GM06990 (cell line): ENCODE data around the gene SPAG16.

Source experiments
- DNase-seq: peaks from one replicate; pipeline ENCODE4 v3.0.0-alpha.2; 2011; ENCODE audit not compliant: insufficient read length; ENCODE audit errors: extremely low read depth
- H3K27me3 ChIP-seq: replicated peaks from 2 replicates; pipeline ENCODE4 v1.6.0; 2011; ENCODE audit warnings: low read length; ENCODE audit not compliant: control insufficient read depth, insufficient read depth
- H3K36me3 ChIP-seq: 2 replicates; pipeline ENCODE4 v1.5.1; 2011; ENCODE audit warnings: low read length; ENCODE audit not compliant: control insufficient read depth, insufficient read depth
- H3K4me3 ChIP-seq: replicated peaks from 2 replicates; pipeline ENCODE4 v1.5.1; 2011; ENCODE audit warnings: low read depth, mild to moderate bottlenecking, control low read depth, low read length
- CTCF ChIP-seq: IDR thresholded peaks from 2 replicates; pipeline ENCODE4 v1.5.1; 2011; ENCODE audit warnings: low read length, control low read depth, mild to moderate bottlenecking, inconsistent platforms; ENCODE audit not compliant: insufficient read depth, poor library complexity, severe bottlenecking

SPAG16 gene

DNA sequence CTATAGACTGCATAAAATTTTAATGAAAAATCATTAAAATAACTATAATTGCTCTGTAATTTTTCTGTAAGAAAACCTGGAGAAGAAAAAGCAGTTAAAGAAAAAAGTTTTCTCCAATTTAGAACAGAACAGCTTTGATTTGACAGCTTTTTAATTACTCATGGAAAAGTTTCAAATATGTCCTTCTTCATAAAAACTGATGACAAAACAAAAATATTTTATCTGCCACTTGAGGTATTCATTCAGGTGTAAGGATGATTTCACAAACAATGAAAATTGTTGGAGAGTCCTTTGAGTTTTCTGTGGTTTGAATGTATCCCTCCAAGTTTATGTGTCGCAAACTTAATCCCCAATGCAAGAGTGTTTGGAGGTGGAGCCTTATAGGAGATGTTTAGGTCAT is 824.3 kb downstream of the SPAG16 start:
- no peak overlapping the region for H3K4me3 ChIP-seq
- DNase-seq, result no peak
- H3K27me3 ChIP-seq, result no peaks in the 10 kb centered on the region
- TF ChIP-seq CTCF, result no peak
- no peaks in the 10 kb centered on the region for H3K36me3 ChIP-seq

- no peak overlapping the region for H3K4me3 ChIP-seq
- no peak for DNase-seq
- no peaks in the 10 kb centered on the region for H3K27me3 ChIP-seq
- no peak for TF ChIP-seq CTCF
- H3K36me3 ChIP-seq, result no peaks in the 10 kb centered on the region
Observed at GRCh38 chr2:214117054-214117453, 832.8 kb downstream of the SPAG16 start.

DNA sequence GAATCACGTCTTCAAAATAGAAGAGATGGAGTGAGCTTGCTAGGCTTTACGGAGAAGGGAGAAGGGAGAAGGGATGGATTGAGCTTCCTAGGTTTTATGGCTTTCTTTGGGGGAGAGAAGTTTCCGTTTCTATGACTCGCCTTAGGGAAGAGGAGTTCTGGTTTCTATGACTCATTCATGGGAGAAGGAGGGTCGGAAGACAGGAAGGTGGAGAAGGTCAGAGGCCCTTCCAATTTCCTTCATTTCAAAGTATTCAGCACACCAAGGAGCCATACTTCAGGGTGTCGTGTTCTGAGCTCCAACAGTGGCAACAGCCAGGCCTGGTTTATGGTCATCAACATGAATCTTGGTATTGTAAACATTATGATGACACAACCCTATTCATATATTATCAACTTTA is 841.9 kb downstream of the SPAG16 start:
- Histone ChIP-seq H3K4me3 (no peak overlapping the region), H3K27me3 (no peaks in the 10 kb centered on the region), H3K36me3 (no peaks in the 10 kb centered on the region)
- no peak for DNase-seq
- no peak for TF ChIP-seq CTCF

DNA sequence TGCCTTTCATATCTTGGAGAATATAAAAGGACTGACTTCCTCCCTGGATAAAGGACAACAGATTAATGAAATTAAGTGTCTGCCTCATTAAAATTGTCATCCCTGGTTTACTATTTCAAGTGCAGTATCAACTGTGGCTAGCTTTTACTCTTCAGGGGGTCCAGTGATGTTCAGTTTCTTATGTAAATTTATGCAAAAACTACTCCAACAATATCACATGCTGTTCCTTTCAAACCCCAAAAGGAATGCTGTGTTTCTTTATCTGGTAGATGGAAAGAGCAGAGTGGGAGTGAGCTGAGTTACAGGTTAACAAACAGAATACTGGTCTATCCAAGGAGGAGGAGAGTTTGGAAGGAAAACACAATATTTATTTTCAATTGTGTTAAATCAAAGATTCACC is 842.9 kb downstream of the SPAG16 start:
- H3K27me3 ChIP-seq, result no peaks in the 10 kb centered on the region
- TF ChIP-seq CTCF, result no peak
- H3K4me3 ChIP-seq, result no peak overlapping the region
- DNase-seq, result no peak
- H3K36me3 ChIP-seq, result no peaks in the 10 kb centered on the region

GRCh38 chr2:214127571-214127970 is 843.3 kb downstream of the SPAG16 start:
- Histone ChIP-seq H3K36me3 (no peaks in the 10 kb centered on the region), H3K27me3 (no peaks in the 10 kb centered on the region), H3K4me3 (no peak overlapping the region)
- no peak for TF ChIP-seq CTCF
- DNase-seq, result no peak

DNA sequence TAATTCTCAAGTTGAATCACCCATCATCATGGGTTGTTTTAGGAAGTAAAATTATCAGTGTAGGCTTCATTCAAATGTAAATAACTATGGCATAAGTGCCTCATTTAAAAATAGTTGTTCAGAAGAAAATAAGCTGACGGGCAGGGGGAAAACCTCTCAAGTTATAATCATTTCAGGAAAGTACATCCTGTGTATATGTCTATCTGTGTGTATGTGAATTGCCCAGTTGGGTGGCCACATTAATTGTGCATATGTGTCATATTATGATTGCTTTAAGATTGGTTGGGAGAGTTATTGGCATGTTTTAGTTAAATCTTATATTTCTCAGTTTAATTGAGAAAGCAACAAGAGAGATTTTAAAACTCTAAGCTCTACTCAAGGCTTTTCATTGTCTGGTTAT is 843.8 kb downstream of the SPAG16 start:
- no peak for TF ChIP-seq CTCF
- Histone ChIP-seq H3K4me3 (no peak overlapping the region), H3K36me3 (no peaks in the 10 kb centered on the region), H3K27me3 (no peaks in the 10 kb centered on the region)
- no peak for DNase-seq
